Activated CD4-positive, alpha-beta T cell treated with anti-CD3 and anti-CD28 coated beads for 24 hours (primary cell): ENCODE data around the gene RRM1.
"Not testable (repeated sequence)": the region's sequence is repeated elsewhere in the genome, so short reads cannot be mapped to it uniquely, and the experiment has no call there.

Experiments
- DNase-seq, 2 donors: peaks; one replicate each; pipeline ENCODE4 v3.0.0-alpha.2; 2020; ENCODE audit warnings: low read depth in 2 of 2

Gene RRM1

DNA sequence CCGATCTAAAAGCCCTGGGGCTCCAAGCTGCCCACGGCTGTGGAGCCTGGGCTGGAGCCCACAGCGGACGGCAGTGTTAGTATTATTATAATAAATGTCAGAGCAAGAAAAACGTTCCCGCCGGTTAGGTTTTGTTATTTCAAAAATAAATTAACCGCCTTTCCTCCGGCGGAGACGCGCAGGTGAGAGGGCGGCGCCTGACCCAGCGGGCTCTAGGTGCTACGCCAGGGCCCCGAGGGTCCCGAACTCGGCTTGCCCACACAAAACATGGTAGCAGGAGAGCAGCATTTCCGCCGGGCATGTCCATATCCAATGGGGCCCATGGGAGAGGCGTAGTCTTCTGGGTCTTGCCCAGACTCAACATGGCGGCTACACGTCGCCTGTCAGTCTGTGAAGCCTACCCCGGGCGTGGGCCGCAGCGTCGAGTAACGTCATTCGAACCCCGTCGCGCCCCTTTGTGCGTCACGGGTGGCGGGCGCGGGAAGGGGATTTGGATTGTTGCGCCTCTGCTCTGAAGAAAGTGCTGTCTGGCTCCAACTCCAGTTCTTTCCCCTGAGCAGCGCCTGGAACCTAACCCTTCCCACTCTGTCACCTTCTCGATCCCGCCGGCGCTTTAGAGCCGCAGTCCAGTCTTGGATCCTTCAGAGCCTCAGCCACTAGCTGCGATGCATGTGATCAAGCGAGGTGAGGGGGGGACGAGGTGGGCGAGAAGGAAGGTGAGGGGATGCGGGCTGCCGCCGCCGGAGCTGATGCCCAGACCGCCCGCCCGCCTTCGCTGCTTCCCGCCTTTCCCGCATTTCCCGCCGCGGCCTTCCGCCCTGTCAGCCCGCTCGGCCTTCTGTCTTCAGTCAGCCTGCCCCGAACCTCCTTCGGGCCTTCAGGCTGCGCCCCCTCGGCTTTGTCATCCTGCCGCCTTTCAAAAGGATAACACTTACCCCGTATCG lies at the start of gene RRM1:
Gene RRM1 (plus strand): TSS at position 452 of the 944 bp plus-strand sequence. CDS start 214 bp downstream, at position 666.
- peak; percentile 88 to 92 for DNase-seq

DNA sequence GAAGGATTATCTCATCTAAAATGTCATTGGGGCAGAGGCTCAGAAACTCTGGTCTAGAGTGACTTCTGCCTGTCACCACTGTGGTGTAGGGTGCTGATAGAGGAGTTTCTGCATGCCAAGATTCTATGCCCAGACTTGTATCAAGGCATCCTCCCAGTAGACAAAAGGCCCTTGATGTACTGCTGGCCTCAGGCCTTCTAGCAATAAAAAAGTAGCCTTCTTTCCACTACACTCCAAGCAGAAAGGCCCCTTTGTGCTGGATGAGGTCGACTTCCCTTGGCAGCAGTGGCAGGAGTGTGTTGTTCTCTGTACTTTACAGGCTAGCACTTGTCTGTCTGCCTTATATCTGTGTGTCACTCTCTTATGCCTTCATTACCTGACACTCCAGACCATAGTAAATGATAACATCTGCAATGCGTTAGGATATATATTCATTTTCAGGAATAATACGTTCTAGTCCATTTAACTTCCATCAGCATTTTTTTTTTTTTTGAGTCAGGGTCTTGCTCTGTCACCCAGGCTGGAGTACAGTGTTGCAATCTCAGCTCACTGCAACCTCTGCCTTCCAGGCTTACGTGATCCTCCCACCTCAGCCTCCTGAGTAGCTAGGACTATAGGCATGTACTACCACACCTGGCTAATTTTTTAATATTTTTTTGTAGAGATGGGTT lies 49.5 kb upstream of the RRM1 start:
- no peak for DNase-seq

DNA sequence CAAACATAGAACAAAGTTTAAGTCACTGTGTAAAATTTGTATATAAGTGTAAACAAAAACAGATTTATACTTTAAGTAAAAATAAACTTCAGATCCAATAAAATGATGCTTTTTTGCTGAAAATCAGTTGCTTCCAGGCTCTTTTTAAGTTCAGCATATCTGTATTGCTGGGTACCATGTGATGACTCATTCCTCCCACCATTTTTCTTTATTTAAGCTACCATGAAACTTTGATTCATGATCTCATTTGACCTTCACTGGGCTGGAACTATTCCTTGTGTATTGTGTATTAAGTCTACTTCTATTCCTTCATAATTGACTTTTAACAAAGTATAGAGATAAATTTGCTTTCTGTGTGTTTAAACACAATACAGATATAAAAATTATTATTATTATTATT lies 46.3 kb upstream of the RRM1 start:
- DNase-seq = no peak

DNA sequence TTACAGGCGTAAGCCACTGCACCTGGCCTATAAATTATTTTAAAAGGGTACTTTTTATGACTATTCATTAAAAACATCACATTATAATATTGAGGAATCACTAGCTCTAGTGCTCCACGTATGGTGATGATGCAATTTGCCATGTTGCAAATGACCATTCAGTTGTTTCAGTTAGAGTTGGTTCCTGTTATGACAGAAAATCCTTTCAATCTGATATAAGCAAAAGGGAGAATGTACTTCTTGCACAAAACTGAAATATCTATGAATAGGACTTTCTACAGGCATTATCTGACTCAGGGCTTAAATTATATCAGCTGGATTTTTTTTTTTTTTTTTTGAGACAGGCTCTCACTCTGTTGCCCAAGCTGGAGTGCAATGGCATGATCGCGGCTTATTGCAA lies 45.6 kb upstream of the RRM1 start:
- DNase-seq = no peak

DNA sequence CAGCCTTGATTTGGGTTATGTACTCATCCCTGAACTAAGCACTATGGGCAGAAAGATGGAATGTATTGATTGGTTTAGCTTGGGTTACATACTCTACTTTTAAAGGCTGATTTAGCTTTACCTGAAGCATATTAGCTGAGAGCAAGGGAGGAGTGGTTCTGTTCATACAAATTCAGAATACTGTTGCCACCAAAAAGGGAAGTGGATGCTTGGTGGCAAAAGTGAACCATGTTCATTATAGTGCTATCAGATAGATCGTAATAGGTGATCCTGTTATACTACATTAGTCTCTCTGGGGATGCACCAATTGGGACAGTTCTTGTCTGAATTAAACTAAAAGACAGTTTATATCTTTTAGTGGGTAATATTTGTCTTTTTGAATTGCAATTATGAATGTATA lies 44.5 kb upstream of the RRM1 start:
- DNase-seq = no peak

DNA sequence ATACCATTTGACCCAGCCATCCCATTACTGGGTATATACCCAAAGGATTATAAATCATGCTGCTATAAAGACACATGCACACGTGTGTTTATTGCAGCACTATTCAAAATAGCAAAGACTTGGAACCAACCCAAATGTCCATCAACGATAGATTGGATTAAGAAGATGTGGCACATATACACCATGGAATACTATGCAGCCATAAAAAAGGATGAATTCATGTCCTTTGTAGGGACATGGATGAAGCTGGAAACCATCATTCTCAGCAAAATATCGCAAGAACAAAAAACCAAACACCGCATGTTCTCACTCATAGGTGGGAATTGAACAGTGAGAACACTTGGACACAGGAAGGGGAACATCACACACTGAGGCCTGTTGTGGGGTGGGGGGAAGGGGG lies 41.4 kb upstream of the RRM1 start:
- DNase-seq = not testable (repeated sequence)

DNA sequence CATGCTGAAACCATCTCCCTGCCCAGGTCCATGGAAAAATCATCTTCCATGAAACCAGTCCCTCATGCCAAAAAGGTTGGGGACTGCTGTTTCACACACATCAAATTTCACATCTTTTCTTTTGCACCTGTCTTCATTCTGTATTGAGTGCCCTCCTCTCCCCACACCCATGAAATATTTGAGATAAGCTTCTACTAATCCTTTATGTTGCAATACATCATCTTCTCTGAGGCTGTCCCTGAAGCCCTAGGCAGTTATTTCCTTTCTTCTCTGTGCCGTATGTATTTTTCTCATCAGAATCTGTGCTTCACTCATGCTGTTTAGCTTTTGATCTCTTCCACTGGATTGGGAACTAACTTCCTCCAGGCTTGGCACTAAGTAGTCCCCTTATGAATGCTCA lies 40.0 kb upstream of the RRM1 start:
- DNase-seq = no peak

DNA sequence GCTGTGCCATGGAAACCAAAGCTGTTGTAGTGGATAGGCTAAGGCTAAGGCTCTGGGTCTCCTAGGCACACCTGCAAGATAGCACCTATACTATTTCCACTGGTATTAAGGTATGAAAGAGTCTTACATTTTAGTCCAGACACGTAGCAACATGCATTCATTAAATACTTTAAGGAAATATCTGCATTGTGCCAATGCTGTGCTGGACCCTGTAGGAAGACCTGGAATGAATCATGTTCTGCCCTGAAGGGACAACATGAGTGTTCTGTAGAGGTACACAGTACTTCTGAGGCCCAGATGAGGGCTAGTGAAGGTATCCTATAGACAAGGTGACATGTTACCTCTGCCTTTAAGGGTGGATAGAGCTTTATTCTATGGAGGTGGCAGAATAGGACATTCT lies 35.2 kb upstream of the RRM1 start:
- no peak for DNase-seq

DNA sequence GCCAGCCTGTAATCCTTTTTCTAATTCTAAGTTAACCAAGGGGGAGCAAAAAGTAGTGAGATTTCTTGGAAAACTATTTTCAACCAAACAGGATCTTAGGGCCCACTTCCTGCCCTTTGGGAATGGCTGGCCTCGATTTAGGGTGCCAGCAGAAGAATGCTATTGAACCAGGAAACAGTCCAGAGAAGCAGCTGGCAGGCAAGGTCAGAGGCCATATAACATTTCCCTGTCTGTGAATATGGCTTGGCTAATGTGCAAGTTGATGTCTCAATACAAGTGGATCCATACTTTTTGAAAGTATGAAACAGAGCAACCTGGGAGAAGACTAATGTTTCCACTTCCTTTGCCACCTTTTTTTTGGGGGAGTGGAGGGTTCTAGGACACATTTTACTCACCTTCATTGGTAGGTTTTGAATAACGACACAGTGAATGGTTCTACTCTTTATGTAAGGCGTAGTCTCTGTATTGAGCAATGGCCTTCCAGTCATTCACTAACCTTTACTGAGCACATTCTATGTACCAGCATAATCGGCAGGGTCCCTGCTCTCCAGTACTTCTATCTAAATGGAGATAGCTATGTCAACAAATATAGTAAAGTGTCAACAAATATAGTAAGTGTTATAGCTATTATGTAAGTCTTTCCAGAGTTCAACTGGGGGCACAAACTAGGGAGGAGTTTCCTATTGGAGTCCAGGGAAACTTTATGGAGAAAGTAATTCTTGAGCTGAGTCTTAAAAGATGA lies 34.2 kb upstream of the RRM1 start:
- DNase-seq = no peak

DNA sequence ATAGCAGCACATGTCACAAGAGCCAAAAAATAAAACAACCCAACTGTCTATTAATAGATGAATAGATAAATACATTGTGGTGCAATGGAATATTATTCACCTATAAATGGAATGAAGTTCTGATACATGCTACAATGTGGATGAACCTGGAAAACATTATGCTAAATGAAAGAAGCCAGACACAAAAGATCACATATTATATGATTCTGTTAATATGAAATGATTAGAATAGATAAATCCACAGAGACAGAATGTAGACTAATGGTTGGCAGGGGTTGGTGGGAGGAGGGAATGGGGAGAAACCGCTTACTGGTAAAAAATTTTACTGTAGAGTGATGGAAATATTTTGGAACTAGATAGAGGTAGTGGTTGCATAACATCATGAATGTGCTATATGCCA lies 32.9 kb upstream of the RRM1 start:
- DNase-seq = no peak

DNA sequence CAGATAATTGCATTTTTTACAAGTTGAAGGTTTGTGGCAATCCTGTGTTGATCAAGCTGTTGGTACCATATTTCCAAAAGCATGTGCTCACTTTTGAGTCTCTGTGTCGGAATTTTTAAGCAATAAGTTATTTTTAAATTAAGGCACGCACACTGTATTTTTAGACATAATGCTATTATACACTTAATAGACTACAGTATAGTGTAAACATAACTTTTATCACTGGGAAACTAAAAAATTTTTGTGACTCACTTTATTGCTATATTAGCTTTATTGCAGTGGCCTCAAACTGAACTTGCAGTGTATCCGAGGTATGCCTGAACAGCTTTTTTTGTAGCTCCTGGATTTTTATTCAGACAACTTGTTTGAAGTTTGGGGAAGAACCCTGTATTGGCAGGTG lies 31.3 kb upstream of the RRM1 start:
- DNase-seq = no peak

DNA sequence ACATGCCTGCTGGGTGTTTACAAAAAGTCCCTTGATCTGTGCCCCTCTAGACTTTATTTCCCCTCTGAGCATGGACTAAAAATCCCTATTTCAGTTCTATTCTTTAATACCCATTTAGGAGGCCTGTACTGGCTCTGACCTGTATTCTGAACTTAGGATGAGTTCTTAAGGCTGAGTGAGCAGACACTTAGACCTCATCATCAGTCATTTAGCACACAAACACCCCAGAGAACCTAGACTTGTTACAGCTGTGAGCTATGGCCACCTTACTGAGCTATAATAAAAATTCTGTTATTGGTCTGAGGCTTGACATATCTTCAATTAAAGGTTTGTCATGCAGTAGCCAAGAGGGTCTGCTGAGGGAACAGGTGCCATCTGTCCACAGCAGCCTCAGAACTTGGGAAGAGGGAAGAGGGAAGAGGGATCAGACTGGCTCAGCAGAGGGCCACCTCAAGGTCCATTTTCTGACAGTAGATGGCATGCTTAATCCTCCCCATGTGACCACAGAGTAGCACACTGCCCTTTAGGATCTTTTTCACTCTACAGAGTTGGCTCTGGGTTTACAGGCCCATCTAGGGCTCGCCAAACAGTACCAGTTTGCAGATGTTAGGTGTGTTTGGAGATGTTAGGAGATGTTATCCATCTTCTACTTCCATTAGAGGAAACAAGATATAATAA lies 30.2 kb upstream of the RRM1 start:
- DNase-seq = no peak

DNA sequence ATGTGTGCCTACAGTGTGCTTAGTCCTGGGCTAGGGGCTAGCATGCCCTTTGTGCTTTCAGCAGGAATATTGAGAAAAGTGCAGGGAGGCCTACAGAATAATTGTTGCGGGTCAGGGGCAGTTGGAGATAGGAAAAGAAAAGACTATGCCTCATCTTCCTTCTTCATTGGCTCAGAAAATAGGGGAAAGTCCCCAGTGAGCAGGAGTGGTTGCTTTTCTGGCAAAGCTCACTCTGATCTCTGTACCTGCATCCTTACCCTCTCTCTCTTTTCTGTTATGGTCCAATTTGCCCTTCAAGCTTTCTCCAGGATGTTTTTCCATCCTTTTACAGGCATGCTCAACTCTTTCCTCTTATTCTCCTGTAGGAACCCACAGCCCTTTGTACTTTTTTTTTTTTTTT lies 29.5 kb upstream of the RRM1 start:
- no peak for DNase-seq

DNA sequence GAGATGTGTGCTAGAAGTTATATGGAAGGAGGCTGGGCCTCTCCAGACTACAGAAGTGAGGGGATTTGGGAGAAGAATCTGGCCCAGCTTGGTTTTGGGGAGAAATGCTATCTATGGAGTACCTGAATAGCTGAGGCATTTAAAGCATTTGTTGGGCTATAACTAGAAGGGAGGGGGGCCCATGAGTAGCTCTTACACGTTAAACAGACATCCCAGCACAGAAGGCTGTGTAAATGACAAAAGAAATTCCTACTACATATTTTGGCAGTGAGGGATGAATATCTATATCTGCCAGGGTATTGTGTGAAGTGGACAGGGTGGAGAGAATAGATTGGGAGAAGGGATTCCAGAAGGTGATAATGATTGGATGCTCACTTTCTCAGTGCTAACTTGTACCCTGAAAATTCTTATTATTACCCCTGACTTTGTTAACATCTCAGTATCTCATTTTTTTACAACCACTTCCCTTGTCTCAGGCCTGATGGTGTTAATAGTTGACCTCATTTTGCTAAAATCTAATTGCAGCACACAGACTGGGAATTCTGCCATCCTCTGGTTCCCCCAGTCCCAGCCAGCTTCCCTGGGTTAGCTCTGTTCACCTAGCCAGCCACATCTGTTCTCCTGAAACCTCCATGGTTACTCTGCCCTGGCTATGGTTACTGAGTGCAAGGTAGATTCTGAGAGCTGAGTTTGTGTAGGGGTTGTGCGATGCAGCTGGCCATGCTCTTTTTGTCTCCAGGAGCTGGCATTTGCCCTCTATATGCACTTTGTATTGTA lies 28.8 kb upstream of the RRM1 start:
- no peak for DNase-seq

DNA sequence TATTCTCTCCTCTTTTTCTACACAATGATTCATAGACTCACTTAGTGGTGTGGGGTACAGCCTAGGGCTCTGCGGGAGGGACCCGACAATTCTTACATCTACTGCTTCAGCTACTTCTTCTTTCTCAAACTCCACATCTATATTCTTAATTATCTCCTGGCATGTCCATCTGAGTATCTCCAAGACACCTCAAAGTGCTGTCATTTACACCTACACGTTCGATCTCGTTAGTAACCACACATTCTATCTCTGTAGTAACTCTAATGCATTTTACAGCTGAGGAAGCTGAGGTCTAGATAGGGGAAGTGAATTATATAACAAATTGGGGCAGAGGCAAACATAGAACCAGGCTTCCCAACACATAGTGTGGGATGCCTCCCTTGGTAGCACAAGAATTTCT lies 27.7 kb upstream of the RRM1 start:
- no peak for DNase-seq

DNA sequence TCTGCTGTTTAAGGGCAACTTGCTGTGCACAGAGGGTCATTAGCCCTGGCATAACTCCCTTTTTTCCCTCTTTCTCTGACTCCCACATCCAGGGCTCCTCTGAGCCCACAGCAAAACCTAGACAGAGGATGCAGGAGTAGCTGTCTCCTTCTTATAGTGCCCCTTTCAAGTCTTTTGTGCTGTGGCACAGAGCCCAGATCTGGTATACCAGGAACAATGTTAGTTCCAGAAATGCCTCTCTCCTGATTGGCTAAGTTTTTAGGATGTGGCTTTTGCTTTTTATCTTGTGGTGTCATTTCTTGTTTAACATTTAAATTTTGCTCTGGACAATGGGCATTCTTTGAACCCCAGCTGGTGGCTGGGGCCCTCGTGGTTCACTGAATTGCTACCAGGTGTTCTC lies 25.6 kb upstream of the RRM1 start:
- DNase-seq = no peak

DNA sequence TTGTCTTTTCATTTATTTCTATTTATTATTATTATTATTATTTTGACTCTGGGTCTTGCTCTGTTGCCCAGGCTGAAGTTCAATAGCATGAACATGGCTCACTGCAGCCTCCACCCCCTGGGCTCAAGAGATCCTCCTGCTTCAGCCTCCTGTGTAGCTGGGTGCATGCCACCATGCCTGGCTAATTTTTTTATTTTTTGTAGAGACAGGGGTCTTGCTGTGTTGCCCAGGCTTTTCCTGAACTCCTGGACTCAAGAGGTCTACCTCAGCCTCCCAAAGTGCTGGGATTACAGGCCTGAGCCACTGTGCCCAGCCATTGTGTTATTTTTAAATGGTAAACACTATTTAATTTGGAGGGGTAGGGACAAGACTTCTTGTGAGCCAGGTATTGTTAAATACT lies 23.3 kb upstream of the RRM1 start:
- no peak for DNase-seq

DNA sequence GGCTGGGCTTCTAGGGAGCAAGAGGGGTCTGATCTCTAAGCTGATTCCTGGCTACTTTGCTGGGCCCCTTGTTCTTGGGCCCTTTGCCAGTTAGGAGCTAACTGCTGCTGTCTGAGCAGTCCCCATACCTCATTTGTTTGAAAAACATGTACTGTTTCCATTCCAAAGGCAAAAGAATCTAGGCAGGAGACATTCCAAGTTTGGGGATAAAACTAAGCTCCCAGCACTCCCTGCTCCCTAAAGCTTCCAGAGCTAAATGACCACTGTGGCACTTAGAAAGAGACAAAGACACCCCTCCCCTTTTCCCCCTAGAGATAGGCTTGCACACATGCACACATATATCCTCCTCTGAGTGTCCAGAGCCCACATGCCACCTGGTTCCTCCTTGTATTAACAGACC lies 22.7 kb upstream of the RRM1 start:
- no peak for DNase-seq

DNA sequence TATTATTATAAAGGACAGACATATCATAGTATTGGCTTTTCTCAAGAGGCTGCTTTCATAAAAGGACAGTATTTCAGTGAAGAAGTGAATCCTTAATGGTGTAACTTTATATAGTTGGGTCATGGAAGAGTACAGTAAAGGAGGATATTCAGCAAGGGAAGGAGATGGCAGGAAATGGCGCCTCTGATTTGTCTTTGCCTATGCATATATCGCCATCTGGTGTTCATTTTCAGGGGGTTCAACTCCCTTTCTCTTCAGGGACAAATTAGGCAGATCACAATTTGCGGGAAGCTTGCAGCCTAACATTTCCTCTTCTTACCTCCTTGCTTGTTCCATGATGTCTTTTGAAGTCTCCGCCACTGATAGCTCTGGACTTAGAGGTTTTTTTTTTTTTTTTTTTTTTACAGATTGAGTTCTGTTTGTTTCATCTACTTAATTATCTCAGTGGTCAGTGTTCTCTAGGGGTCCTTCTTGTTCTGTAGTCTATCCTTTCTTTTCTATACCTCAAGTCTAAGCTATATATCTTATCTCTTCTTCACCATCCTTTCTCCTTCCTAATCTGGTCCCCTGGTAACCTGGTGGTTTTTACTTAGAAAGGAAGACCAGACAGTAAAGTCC lies 21.8 kb upstream of the RRM1 start:
- peak in 1 of 2 donors; percentile 35 for DNase-seq

DNA sequence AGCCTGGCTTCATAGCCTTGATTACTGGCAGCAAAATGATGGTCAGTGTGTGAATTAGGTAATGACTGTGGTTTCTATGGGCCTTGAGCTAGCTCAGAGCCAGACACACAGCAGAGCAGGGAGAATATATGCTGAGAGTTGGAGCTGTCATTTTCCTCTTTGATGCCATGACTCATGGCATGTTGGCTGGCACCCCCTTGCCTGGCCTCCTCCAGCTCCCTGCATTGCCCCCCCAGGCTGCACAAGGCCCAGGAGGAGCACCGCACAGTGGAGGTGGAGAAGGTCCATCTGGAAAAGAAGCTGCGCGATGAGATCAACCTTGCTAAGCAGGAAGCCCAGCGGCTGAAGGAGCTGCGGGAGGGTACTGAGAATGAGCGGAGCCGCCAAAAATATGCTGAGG lies 20.3 kb upstream of the RRM1 start:
- DNase-seq = no peak

DNA sequence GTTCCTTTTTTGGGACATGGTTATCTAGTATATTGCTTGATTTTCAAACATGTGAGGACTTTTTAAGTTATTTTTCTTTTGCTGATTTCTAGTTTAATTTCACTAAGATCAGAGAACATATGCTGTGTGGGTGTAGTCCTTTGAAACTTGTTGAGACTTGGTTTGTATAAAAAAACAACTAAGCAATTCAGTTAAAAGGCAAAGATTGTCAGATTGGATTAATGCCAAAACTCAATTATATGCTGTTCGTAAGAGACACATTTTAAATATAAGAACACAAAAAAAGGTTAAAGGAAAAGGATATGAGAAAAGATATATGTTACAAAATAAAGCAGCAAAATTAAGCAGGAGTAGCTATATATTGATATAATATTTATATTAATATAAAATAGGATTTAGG lies 17.8 kb upstream of the RRM1 start:
- DNase-seq = no peak
